HepG2 (cell line): ENCODE data around the gene CH25H. TPM values are rescaled to one million over a fixed set of nuclear protein-coding genes. Genes with fewer than 3 reads are reported as not detected.

Source experiments
- ATAC-seq: fragments of 200-7000 bp; cut with Tn5 transposase; 3 replicates; pipeline ENCODE4 v1.9.1; 2020; ENCODE audit warnings: mild to moderate bottlenecking, moderate library complexity
- BruUV-seq: library from RNA; stranded (reverse); fragments of 400-500 nt; replicated peaks from 2 replicates; lab custom pipeline; 2021; lab: Mats Ljungman, UMichigan
- CTCF ChIA-PET: fragments of 300-600 bp; formaldehyde crosslinking; extraction: SDS; loops from one replicate; lab custom pipeline; 2021; ENCODE audit warnings: low total read pairs, inconsistent platforms, low intra/inter-chr PET ratio; lab: Yijun Ruan, JAX
- POLR2A ChIA-PET: fragments of 350-600 bp; sonication (Branson Sonifier 250); formaldehyde crosslinking; loops from one replicate; lab custom pipeline; 2020; ENCODE audit warnings: antibody characterized with exemption, inconsistent platforms; lab: Yijun Ruan, JAX
- DNase-seq: peaks from one replicate; pipeline ENCODE4 v3.0.0-alpha.2; 2015; ENCODE audit warnings: low spot score
- FAIRE-seq: peaks from 3 replicates; lab custom pipeline; 2011; peaks lifted over from hg19 to GRCh38; lab: Jason Lieb, UNC
- H2AFZ ChIP-seq: one replicate; pipeline ENCODE4 v1.6.1; 2011; ENCODE audit warnings: low read length, inconsistent platforms
- H3K27ac ChIP-seq: fragments of 300-600 bp; 3 replicates; pipeline ENCODE4 v1.8.0; 2011; ENCODE audit warnings: mixed run types, mild to moderate bottlenecking, mixed read lengths, low read length, inconsistent platforms; ENCODE audit not compliant: insufficient read depth; ENCODE audit errors: extremely low read length
- H3K27me3 ChIP-seq, 2 experiments: fragments of 200-600 bp in 1 of 2; 2 replicates in 1 of 2; 3 replicates in 1 of 2; pipeline versions ENCODE4 v1.6.0 to v1.8.0; 2011; ENCODE audit warnings: low read length in 2 of 2, mild to moderate bottlenecking in 2 of 2, moderate library complexity in 2 of 2, inconsistent platforms in 1 of 2; ENCODE audit not compliant: insufficient read depth in 2 of 2, control insufficient read depth in 1 of 2
- H3K36me3 ChIP-seq, 2 experiments: fragments of 200-600 bp in 1 of 2; replicated peaks in 1 of 2; 2 replicates in 1 of 2; 3 replicates in 1 of 2; pipeline versions ENCODE4 v1.5.1 to v1.8.0; 2011; ENCODE audit warnings: low read length in 2 of 2, inconsistent platforms in 1 of 2; ENCODE audit not compliant: insufficient read depth in 2 of 2, control insufficient read depth in 1 of 2
- H3K4me1 ChIP-seq: 2 replicates; pipeline ENCODE4 v1.5.1; 2012; ENCODE audit warnings: low read length, inconsistent platforms; ENCODE audit not compliant: insufficient read depth
- H3K4me2 ChIP-seq: 2 replicates; pipeline ENCODE4 v1.6.0; 2011; ENCODE audit warnings: low read depth, low read length, inconsistent platforms
- H3K4me3 ChIP-seq, 3 experiments: fragments of 200-600 bp in 1 of 3; sonication (generic), shearing (Covaris generic) in 1 of 3; replicated peaks in 1 of 3; 2 replicates each; pipeline ENCODE4 v1.5.1; 2011 to 2016; ENCODE audit warnings: low read length in 3 of 3, inconsistent platforms in 2 of 3, low read depth in 2 of 3, mild to moderate bottlenecking in 2 of 3, control low read depth in 1 of 3, mixed read lengths in 1 of 3; ENCODE audit not compliant: insufficient read depth in 1 of 3
- H3K79me2 ChIP-seq: one replicate; pipeline ENCODE4 v1.6.1; 2011; ENCODE audit warnings: low read length, inconsistent platforms; ENCODE audit not compliant: insufficient read depth
- H3K9ac ChIP-seq: 2 replicates; pipeline ENCODE4 v1.6.0; 2011; ENCODE audit warnings: mild to moderate bottlenecking, low read depth, low read length, inconsistent platforms; ENCODE audit not compliant: insufficient read depth
- H3K9me3 ChIP-seq: 2 replicates; pipeline ENCODE4 v1.5.1; 2012; ENCODE audit warnings: mild to moderate bottlenecking, low read length
- H4K20me1 ChIP-seq: 2 replicates; pipeline ENCODE4 v1.6.0; 2011; ENCODE audit warnings: inconsistent platforms, mild to moderate bottlenecking, low read length, moderate library complexity; ENCODE audit not compliant: insufficient read depth
- ARNT ChIP-seq: fragments of 450-650 bp; IDR thresholded peaks from 2 replicates; pipeline ENCODE4 v1.6.1; 2017
- MAFF ChIP-seq: IDR thresholded peaks from 2 replicates; pipeline ENCODE4 v1.6.1; 2011; ENCODE audit warnings: low read depth, low read length, improper control_type of control experiment
- MAFK ChIP-seq, 2 experiments: IDR thresholded peaks in 1 of 2; conservative IDR thresholded peaks in 1 of 2; 2 replicates each; pipeline ENCODE4 v1.6.1; 2011; ENCODE audit warnings: improper control_type of control experiment in 2 of 2, low read length in 2 of 2
- MED1 ChIP-seq: sonication (generic); formaldehyde crosslinking; IDR thresholded peaks from 2 replicates; pipeline ENCODE4 v1.4.0; 2020; ENCODE audit warnings: missing genetic modification reagents
- NFE2L2 ChIP-seq: fragments of 150-350 bp; IDR thresholded peaks from 2 replicates; pipeline ENCODE4 v1.6.1; 2014; ENCODE audit warnings: low read length
- TEAD3 ChIP-seq: optimal IDR thresholded peaks from 2 replicates; pipeline ENCODE3; 2016; ENCODE audit warnings: borderline replicate concordance
- YEATS2 ChIP-seq: sonication (generic); formaldehyde crosslinking; IDR thresholded peaks from 2 replicates; pipeline ENCODE4 v1.4.0; 2020; ENCODE audit warnings: missing genetic modification reagents, borderline replicate concordance
- ZEB1 ChIP-seq: IDR thresholded peaks from 2 replicates; pipeline ENCODE4 v1.6.1; 2012; ENCODE audit warnings: mild to moderate bottlenecking, low read depth, inconsistent platforms; ENCODE audit not compliant: insufficient replicate concordance
- ZNF879 ChIP-seq: sonication (generic); formaldehyde crosslinking; IDR thresholded peaks from 2 replicates; pipeline ENCODE4 v1.8.1; 2023; ENCODE audit warnings: missing genetic modification reagents
- WGBS: methylation state at CpG from one replicate; pipeline ENCODE4 v1.1.6; 2017; ENCODE audit warnings: low lambda C conversion rate; 5-methylcytosine and 5-hydroxymethylcytosine counted together
- in situ Hi-C: cut with HindIII; loops from 2 replicates; pipeline ENCODE4 v1.10.0; 2017; ENCODE audit warnings: low pct_unique_long_range_greater_than_20kb; ENCODE audit not compliant: extremely low pct_ligation_motif_present
- intact Hi-C: fragments of 100-400 bp; cut with micrococcal nuclease; formaldehyde crosslinking; loops from one replicate; pipeline ENCODE4 v1.10.0; 2022; ENCODE audit not compliant: unreplicated experiment
- polyA plus RNA-seq, 8 experiments: library from polyadenylated mRNA; depleted of rRNA in 3 of 8; stranded (reverse) in 7 of 8; unstranded in 1 of 8; fragments of >200 nt; fragmentation: Illumina TruSeq in 4 of 8; extraction: Trizol in 4 of 8; gene quantifications; 2 replicates each; pipeline versions ENCODE4 v1.2.1 to v1.2.3, GENCODE V29; 2011 to 2016; ENCODE audit warnings: low read depth in 4 of 8, missing spikeins in 1 of 8, mixed read lengths in 1 of 8; ENCODE audit not compliant: insufficient read depth in 1 of 8
- total RNA-seq, 5 experiments: library from RNA; depleted of rRNA; stranded (reverse); fragments of >200 nt; fragmentation: Illumina TruSeq; extraction: Trizol; gene quantifications; 2 replicates each; pipeline ENCODE4 v1.2.3, GENCODE V29; 2016; ENCODE audit warnings: low read depth in 1 of 5
- TF ChIP-seq, protein P1 (sequence below): sonication (generic); formaldehyde crosslinking; IDR thresholded peaks from 2 replicates; pipeline ENCODE4 v1.4.0; 2020; ENCODE audit warnings: missing genetic modification reagents, mild to moderate bottlenecking, borderline replicate concordance
- TF ChIP-seq, protein P2 (sequence below): sonication (generic); formaldehyde crosslinking; IDR thresholded peaks from 2 replicates; pipeline ENCODE4 v1.8.0; 2022; ENCODE audit warnings: missing genetic modification reagents, mild to moderate bottlenecking, borderline replicate concordance
- TF ChIP-seq, protein P3 (sequence below): sonication (generic); formaldehyde crosslinking; IDR thresholded peaks from 2 replicates; pipeline ENCODE4 v1.4.0; 2020; ENCODE audit warnings: missing genetic modification reagents

The CH25H gene
- total and polyA plus RNA-seq, 2 of the 13 experiments (the other 11 are each of a cell fraction or from before 2014, with no cell fraction given): not detected

DNA sequence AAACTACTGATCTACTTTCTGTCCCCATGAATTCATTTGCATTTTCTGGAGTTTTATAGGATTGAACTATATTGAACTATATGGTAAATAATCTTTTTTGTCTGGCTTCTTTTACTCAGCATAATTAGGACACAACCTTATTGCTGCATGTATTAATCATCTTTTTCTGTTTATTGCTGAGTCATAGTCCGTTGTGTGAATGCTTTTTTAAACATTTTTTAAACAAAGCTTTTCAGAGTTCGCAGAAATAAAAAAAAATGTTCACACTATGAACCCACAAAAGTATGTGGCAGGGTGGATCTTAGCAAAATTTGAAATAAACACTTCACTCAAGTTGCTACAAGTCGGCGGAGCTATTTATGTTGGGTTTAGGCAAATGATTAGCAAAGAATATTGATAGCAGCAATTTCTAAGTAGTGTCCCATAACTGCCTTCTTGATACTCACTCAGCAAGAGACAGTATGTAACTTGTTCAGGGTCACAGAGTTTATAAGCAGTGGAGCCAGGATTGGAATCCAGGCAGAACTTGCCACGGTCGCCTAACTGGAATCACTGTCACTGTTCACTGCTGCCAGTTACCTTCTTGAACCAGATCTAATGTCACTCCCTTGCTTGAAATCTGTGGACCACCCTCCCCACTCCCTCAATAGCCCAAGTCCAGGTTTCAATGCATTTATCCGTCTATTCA is 5.6 kb downstream of the CH25H start:
- in situ Hi-C loops (loop anchor here (10.0 to 25.0 kb wide), 2 partner anchors 267 to 364 kb away; no protein-coding TSS in a partner anchor), intact Hi-C loops (no loop called here)
- Histone ChIP-seq H3K9me3 (no peaks in the 10 kb centered on the region), H3K79me2 (no peaks in the 10 kb centered on the region), H3K9ac (no peak overlapping the region), H3K36me3 (no peaks in the 10 kb centered on the region), H3K4me3 (no peak overlapping the region), H3K27me3 (peaks cover 0 to 26% of the 10 kb centered on the region in 2 experiments; a peak in 4 of 5 replicates), H3K4me2 (no peak overlapping the region), H2AFZ (no peak overlapping the region), H4K20me1 (no peaks in the 10 kb centered on the region), H3K4me1 (peaks cover 2% of the 10 kb centered on the region; the same call in 1 of the 2 replicates), H3K27ac (no peak overlapping the region)
- FAIRE-seq (no peak), DNase-seq (no peak), ATAC-seq (no peak)
- TF ChIP-seq NFE2L2 (peak; percentile 88), MAFF (0 out of 2 replicates have a peak, but pooled peaks have one; percentile 17), MAFK (conservative IDR thresholded peaks at IDR 0.05 in 1 of 2, IDR thresholded peaks at IDR 0.05 in 1 of 2; ENCODE audit: low read length in 2 of 2) (peak in 1 of 2 experiments; percentile 60; a peak in 3 of 4 replicates), TEAD3 (CRISPR knock-in tag) (no peak)
- ChIA-PET POLR2A (no interaction called here), CTCF (no interaction called here)
- no TSS peak for BruUV-seq
- 35% methylated on average over 6 of the region's 7 CpGs for WGBS

DNA sequence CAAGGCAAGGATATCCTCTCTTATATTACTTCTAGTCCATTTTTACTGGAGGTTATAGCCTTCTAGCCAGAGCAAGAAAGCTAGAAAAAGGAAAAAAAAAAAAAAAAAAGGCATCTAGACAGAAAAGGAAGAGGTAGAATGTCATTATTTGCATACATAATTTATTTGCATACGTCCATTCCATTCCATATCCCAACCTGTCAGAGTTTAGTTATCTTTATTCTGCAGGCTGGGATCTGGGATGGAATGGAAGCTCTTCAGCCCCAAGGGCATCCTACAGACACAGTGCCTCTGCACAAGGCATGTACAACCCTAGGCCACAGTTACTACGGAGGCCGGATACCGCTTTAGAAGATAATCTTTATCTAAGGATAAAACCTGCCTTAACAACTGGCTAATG is 9.6 kb downstream of the CH25H start:
- Histone ChIP-seq H3K4me1 (no peaks in the 10 kb centered on the region), H3K9me3 (no peaks in the 10 kb centered on the region), H3K4me2 (no peak overlapping the region), H4K20me1 (no peaks in the 10 kb centered on the region), H3K4me3 (no peak overlapping the region), H3K79me2 (no peaks in the 10 kb centered on the region), H3K36me3 (no peaks in the 10 kb centered on the region), H2AFZ (no peak overlapping the region), H3K27ac (no peak overlapping the region), H3K9ac (no peak overlapping the region), H3K27me3 (peaks cover 0 to 5% of the 10 kb centered on the region in 2 experiments; a peak in 1 of 5 replicates)
- POLR2A ChIA-PET: no interaction called here
- in situ Hi-C loops (no loop called here), intact Hi-C loops (no loop called here)
- ATAC-seq (no peak), FAIRE-seq (no peak), DNase-seq (no peak)
- 78% methylated on average over 4 of the region's 4 CpGs for WGBS
- BruUV-seq: no TSS peak
- CTCF ChIA-PET: no interaction called here
- no peak for TF ChIP-seq ZEB1
- TF ChIP-seq YEATS2: no peak
- TF ChIP-seq, protein P1, sequence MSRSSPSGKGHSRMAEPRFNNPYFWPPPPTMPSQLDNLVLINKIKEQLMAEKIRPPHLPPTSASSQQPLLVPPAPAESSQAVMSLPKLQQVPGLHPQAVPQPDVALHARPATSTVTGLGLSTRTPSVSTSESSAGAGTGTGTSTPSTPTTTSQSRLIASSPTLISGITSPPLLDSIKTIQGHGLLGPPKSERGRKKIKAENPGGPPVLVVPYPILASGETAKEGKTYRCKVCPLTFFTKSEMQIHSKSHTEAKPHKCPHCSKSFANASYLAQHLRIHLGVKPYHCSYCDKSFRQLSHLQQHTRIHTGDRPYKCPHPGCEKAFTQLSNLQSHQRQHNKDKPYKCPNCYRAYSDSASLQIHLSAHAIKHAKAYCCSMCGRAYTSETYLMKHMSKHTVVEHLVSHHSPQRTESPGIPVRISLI (CRISPR knock-in tag): no peak
- TF ChIP-seq, protein P2, sequence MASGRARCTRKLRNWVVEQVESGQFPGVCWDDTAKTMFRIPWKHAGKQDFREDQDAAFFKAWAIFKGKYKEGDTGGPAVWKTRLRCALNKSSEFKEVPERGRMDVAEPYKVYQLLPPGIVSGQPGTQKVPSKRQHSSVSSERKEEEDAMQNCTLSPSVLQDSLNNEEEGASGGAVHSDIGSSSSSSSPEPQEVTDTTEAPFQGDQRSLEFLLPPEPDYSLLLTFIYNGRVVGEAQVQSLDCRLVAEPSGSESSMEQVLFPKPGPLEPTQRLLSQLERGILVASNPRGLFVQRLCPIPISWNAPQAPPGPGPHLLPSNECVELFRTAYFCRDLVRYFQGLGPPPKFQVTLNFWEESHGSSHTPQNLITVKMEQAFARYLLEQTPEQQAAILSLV (CRISPR knock-in tag): no peak
- no peak for TF ChIP-seq ARNT
- no peak for TF ChIP-seq MED1
- TF ChIP-seq, protein P3, sequence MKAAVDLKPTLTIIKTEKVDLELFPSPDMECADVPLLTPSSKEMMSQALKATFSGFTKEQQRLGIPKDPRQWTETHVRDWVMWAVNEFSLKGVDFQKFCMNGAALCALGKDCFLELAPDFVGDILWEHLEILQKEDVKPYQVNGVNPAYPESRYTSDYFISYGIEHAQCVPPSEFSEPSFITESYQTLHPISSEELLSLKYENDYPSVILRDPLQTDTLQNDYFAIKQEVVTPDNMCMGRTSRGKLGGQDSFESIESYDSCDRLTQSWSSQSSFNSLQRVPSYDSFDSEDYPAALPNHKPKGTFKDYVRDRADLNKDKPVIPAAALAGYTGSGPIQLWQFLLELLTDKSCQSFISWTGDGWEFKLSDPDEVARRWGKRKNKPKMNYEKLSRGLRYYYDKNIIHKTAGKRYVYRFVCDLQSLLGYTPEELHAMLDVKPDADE: no peak
- TF ChIP-seq ZNF879 (CRISPR knock-in tag): no peak
